ENCODE results near the gene ERBB4. TPM values are rescaled to one million over a fixed set of nuclear protein-coding genes. Genes with fewer than 3 reads are reported as not detected.

ERBB4 gene
- total RNA-seq, 1 donor from 2014 or later: not detected

DNA sequence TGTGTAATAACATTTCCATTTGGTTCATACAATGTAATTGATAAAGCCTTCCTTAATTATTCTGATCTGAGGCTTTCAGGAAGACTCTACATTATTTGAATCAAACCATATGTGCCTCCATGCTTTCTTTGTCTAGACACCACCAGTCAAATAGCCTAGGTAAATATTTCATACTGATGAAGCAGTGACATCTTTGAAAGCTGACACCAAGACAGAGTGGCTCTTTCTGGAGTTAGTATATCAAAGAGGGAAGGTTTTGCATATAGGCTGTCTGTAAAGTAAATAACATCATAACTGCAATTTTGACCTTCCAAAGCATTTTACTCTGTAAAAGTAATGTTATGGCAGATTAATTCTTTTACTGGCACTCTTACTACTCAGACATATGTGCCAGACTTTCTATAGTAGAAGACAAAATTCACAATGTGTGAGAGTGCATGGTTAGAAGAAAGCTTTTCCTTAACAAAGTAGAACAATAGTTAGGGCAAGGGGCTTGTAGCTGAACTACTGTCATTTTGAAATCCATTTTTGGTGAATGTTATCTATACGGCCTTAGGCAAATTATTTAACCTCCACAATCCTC is 177.3 kb downstream of the ERBB4 start:
- intact Hi-C loops (cut with micrococcal nuclease): no loop called here
- Mint-ChIP-seq H3K27ac (no peak overlapping the region), H3K9me3 (no peaks in the 10 kb centered on the region), H3K4me1 (ENCODE audit: low read depth) (no peaks in the 10 kb centered on the region), H3K4me3 (no peak overlapping the region), H3K27me3 (ENCODE audit: insufficient read depth) (no peaks in the 10 kb centered on the region), H3K36me3 (ENCODE audit: low read depth) (no peaks in the 10 kb centered on the region)
- DNase-seq (ENCODE audit: low spot score): no peak

GRCh38 chr2:212360068-212360460 is 178.5 kb downstream of the ERBB4 start:
- no peaks in the 10 kb centered on the region for H3K27me3 Mint-ChIP-seq (ENCODE audit: insufficient read depth)
- intact Hi-C loops (cut with micrococcal nuclease): no loop called here
- H3K27ac Mint-ChIP-seq: no peak overlapping the region
- no peaks in the 10 kb centered on the region for H3K9me3 Mint-ChIP-seq
- no peak for DNase-seq (ENCODE audit: low spot score)
- H3K4me1 Mint-ChIP-seq (ENCODE audit: low read depth): no peaks in the 10 kb centered on the region
- H3K36me3 Mint-ChIP-seq (ENCODE audit: low read depth): no peaks in the 10 kb centered on the region
- H3K4me3 Mint-ChIP-seq: no peak overlapping the region

DNA sequence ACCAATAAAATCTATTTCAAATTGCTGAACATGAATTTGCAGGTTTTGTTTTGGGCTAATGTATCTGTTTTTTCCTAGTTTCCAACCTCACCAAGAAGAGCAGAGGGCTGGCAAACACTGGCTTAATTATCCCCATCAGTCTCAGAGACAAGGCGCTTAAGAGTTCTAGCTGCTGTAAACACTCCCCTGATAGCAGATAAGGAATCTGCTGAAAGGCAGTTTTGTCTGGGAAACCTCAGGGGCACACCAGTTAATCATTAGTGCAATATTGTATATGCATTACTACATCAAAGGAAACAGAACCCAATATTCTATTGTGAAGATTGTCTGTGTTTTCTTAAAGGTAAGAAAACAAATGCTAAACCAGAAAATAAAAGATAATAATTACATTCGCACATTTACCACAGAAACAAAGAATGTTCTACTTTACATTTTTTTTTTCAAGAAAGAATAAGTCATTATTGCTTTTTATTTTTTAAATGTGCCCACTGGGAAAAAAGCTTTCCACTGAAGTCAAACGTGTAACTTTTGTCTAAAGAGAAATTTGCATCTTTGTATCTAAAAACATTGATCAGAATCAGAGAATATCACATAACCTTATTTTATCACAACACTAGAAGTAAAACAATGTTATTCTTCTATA is 179.1 kb downstream of the ERBB4 start:
- no peaks in the 10 kb centered on the region for H3K36me3 Mint-ChIP-seq (ENCODE audit: low read depth)
- no peak for DNase-seq (ENCODE audit: low spot score)
- H3K9me3 Mint-ChIP-seq: no peaks in the 10 kb centered on the region
- H3K27ac Mint-ChIP-seq: no peak overlapping the region
- no peaks in the 10 kb centered on the region for H3K27me3 Mint-ChIP-seq (ENCODE audit: insufficient read depth)
- H3K4me3 Mint-ChIP-seq: no peak overlapping the region
- intact Hi-C loops (cut with micrococcal nuclease): no loop called here
- H3K4me1 Mint-ChIP-seq (ENCODE audit: low read depth): no peaks in the 10 kb centered on the region

- Mint-ChIP-seq H3K9me3 (no peaks in the 10 kb centered on the region), H3K4me1 (ENCODE audit: low read depth) (no peaks in the 10 kb centered on the region), H3K4me3 (no peak overlapping the region), H3K27me3 (ENCODE audit: insufficient read depth) (no peaks in the 10 kb centered on the region), H3K27ac (no peak overlapping the region), H3K36me3 (ENCODE audit: low read depth) (no peaks in the 10 kb centered on the region)
- no peak for DNase-seq (ENCODE audit: low spot score)
- intact Hi-C loops (cut with micrococcal nuclease): no loop called here
These were observed 181.0 kb downstream of the ERBB4 start for GRCh38 chr2:212357606-212358005.

DNA sequence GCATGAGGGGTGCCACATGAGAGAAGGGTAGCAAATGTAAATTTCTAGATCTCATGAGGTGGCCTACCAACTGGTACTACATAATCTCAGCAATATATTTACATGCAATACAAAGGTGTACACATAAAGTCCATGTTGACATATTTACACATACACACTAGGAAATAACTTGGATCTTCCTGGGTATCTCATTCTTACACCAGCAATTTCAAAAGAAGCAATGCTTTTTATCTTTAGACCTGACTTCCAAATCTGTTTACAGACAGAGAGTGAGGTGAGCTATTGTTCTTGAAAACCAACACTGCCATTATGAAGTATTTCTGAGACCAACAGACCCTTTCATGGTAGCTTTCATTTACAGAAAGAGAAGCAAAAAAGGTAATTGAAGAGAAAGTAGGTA is 184.2 kb downstream of the ERBB4 start:
- no peaks in the 10 kb centered on the region for H3K9me3 Mint-ChIP-seq

DNA sequence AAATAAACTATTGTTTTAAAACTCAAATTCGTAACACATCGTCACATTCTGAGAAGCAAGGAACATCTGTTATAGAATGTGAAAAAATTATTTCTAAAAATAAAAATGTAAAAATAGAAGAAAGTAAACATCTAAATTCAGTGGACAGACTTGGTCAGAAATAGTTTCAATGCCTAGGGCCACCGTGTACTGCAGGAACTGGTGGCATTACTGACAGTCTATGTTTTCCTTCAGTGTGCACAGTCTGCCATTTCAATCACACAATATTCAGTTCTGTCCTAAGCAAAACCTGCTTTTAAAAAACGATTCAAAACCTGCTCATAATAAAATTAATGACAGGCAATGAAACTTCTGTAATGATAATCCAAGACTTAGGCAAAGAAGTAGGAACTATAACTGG is 190.1 kb downstream of the ERBB4 start:
- no peak overlapping the region for H3K27ac Mint-ChIP-seq
- intact Hi-C loops (cut with micrococcal nuclease): no loop called here
- no peaks in the 10 kb centered on the region for H3K27me3 Mint-ChIP-seq (ENCODE audit: insufficient read depth)
- no peak overlapping the region for H3K4me3 Mint-ChIP-seq
- no peaks in the 10 kb centered on the region for H3K9me3 Mint-ChIP-seq
- no peaks in the 10 kb centered on the region for H3K4me1 Mint-ChIP-seq (ENCODE audit: low read depth)
- no peaks in the 10 kb centered on the region for H3K36me3 Mint-ChIP-seq (ENCODE audit: low read depth)
- no peak for DNase-seq (ENCODE audit: low spot score)

More for the DNA sequence above, 184.2 kb downstream of the ERBB4 start:
- H3K36me3 Mint-ChIP-seq (ENCODE audit: low read depth): no peaks in the 10 kb centered on the region
- no peak overlapping the region for H3K4me3 Mint-ChIP-seq
- DNase-seq (ENCODE audit: low spot score): no peak
- no peaks in the 10 kb centered on the region for H3K4me1 Mint-ChIP-seq (ENCODE audit: low read depth)
- intact Hi-C loops (cut with micrococcal nuclease): no loop called here
- H3K27me3 Mint-ChIP-seq (ENCODE audit: insufficient read depth): no peaks in the 10 kb centered on the region
- no peak overlapping the region for H3K27ac Mint-ChIP-seq

DNA sequence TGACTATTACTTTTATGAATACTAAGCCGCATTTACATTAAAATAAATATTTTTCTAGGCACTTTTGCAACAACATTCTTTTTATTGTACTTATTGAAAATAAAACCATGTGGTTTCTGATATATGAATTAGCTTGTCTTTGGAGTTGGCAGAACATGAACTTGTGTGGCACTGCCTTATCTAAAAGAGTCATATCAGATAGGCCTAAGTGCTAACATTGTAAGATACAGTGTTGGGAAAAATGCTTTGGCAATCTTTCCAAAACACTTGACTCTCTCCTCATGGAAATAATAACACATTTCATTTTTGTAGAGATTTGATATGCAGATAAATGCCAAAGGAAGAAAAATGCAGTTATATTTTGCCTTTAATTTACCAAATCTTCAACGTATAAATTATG is 191.7 kb downstream of the ERBB4 start:
- no peak for DNase-seq (ENCODE audit: low spot score)
- H3K9me3 Mint-ChIP-seq: no peaks in the 10 kb centered on the region

DNA sequence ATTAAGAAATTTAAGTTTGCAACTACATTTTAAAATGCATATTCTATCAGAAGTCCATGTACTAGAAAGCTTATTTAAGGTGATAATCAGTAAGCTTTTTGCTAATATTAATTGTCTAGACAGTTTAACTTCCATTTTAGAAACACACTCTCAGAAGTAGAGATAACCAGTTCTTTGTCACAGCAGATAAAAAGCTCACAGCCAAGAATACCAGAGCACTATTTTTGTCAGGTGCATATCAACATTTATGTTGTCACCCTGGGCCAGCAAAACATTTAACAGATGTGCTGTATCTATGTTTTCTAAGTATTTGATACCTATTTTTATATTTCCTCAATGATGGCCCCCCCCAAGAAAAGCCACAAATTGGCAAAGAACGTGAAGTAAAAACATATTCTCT is 192.6 kb downstream of the ERBB4 start:
- intact Hi-C loops (cut with micrococcal nuclease): no loop called here

More for the DNA sequence above, 191.7 kb downstream of the ERBB4 start:
- intact Hi-C loops (cut with micrococcal nuclease): no loop called here
- Mint-ChIP-seq H3K27ac (no peak overlapping the region), H3K4me1 (ENCODE audit: low read depth) (no peaks in the 10 kb centered on the region), H3K27me3 (ENCODE audit: insufficient read depth) (no peaks in the 10 kb centered on the region), H3K4me3 (no peak overlapping the region), H3K36me3 (ENCODE audit: low read depth) (no peaks in the 10 kb centered on the region)

DNA sequence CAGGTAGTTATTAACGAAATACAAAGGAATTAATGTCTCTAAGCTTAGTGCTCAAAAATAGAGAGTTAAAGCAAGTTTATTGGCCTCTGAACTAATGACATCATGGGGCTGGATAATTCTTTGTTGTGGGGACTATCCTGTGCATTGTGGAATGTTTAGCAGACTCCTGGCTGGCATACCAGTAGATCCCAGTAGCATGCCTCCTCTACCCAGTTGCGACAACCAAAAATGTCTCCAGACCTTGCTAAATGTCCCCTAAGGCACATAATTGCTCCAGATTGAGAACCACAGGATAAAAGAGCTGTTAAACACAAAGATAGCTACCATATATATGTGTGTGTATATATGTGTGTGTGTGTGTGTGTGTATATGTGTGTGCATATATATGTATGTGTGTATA is 194.5 kb downstream of the ERBB4 start:
- H3K4me1 Mint-ChIP-seq (ENCODE audit: low read depth): no peaks in the 10 kb centered on the region
- intact Hi-C loops (cut with micrococcal nuclease): no loop called here
- no peaks in the 10 kb centered on the region for H3K9me3 Mint-ChIP-seq
- no peak overlapping the region for H3K27ac Mint-ChIP-seq
- H3K36me3 Mint-ChIP-seq (ENCODE audit: low read depth): no peaks in the 10 kb centered on the region
- DNase-seq (ENCODE audit: low spot score): no peak
- H3K27me3 Mint-ChIP-seq (ENCODE audit: insufficient read depth): no peaks in the 10 kb centered on the region
- no peak overlapping the region for H3K4me3 Mint-ChIP-seq

More for the DNA sequence above, 192.6 kb downstream of the ERBB4 start:
- Mint-ChIP-seq H3K9me3 (no peaks in the 10 kb centered on the region), H3K27me3 (ENCODE audit: insufficient read depth) (no peaks in the 10 kb centered on the region), H3K4me1 (ENCODE audit: low read depth) (no peaks in the 10 kb centered on the region), H3K27ac (no peak overlapping the region), H3K4me3 (no peak overlapping the region), H3K36me3 (ENCODE audit: low read depth) (no peaks in the 10 kb centered on the region)
- no peak for DNase-seq (ENCODE audit: low spot score)

- no peak overlapping the region for H3K4me3 Mint-ChIP-seq
- H3K36me3 Mint-ChIP-seq (ENCODE audit: low read depth): no peaks in the 10 kb centered on the region
- no peak for DNase-seq (ENCODE audit: low spot score)
- intact Hi-C loops (cut with micrococcal nuclease): no loop called here
- H3K27me3 Mint-ChIP-seq (ENCODE audit: insufficient read depth): no peaks in the 10 kb centered on the region
- no peaks in the 10 kb centered on the region for H3K9me3 Mint-ChIP-seq
- no peaks in the 10 kb centered on the region for H3K4me1 Mint-ChIP-seq (ENCODE audit: low read depth)
- no peak overlapping the region for H3K27ac Mint-ChIP-seq
These were observed 195.4 kb downstream of the ERBB4 start for GRCh38 chr2:212343167-212343566.

DNA sequence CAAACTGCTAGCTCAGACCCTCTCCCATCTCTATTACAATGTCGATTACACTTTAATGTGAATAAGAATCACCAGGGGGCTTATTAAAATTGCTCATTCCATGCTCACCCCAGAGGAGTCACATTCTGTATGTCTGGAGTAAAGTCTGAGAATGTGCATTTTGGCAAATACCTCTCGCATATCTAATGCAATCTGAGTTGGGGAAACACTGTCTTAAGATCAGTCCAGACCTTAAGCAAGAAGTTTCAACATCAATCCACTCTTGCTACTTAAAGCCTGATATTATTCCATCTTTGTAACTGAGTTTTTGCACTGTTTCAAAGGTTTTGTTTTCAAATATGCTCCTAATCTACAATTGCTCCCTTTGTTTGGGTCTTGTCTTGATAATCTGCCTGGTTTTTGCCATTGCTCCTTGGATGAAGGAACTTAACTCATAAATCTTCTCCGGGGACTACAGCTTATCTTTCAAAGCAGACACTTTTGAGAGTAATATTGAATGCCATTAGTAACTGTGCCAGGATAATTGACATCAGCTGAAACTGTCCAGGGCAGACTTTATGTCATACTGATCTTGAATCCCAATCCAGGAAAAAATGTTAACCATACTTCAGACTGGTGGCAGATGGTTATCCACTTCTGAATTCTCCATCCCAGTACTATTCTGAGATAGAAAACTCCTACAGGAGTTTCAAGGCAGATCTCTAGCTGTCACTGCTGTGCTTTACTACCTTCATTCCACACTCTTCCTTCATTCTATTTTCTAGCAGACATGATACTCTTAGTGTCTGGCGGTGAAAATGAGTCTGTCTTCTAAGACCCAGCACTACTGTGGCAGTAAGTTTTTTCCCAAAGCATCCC is 200.9 kb downstream of the ERBB4 start:
- Mint-ChIP-seq H3K36me3 (ENCODE audit: low read depth) (no peaks in the 10 kb centered on the region), H3K27me3 (ENCODE audit: insufficient read depth) (no peaks in the 10 kb centered on the region), H3K27ac (no peak overlapping the region), H3K9me3 (no peaks in the 10 kb centered on the region), H3K4me1 (ENCODE audit: low read depth) (no peaks in the 10 kb centered on the region), H3K4me3 (no peak overlapping the region)
- no peak for DNase-seq (ENCODE audit: low spot score)
- intact Hi-C loops (cut with micrococcal nuclease): no loop called here

GRCh38 chr2:212337036-212337435 is 201.6 kb downstream of the ERBB4 start:
- DNase-seq (ENCODE audit: low spot score): no peak
- H3K27me3 Mint-ChIP-seq (ENCODE audit: insufficient read depth): no peaks in the 10 kb centered on the region
- no peak overlapping the region for H3K27ac Mint-ChIP-seq
- H3K36me3 Mint-ChIP-seq (ENCODE audit: low read depth): no peaks in the 10 kb centered on the region
- intact Hi-C loops (cut with micrococcal nuclease): no loop called here
- no peak overlapping the region for H3K4me3 Mint-ChIP-seq
- no peaks in the 10 kb centered on the region for H3K4me1 Mint-ChIP-seq (ENCODE audit: low read depth)
- no peaks in the 10 kb centered on the region for H3K9me3 Mint-ChIP-seq

GRCh38 chr2:212330263-212330662 is 208.3 kb downstream of the ERBB4 start:
- no peak overlapping the region for H3K27ac Mint-ChIP-seq
- H3K4me3 Mint-ChIP-seq: no peak overlapping the region

More at GRCh38 chr2:212330263-212330662, 208.3 kb downstream of the ERBB4 start:
- intact Hi-C loops (cut with micrococcal nuclease): no loop called here
- Mint-ChIP-seq H3K27me3 (ENCODE audit: insufficient read depth) (no peaks in the 10 kb centered on the region), H3K36me3 (ENCODE audit: low read depth) (no peaks in the 10 kb centered on the region), H3K4me1 (ENCODE audit: low read depth) (no peaks in the 10 kb centered on the region), H3K9me3 (no peaks in the 10 kb centered on the region)
- no peak for DNase-seq (ENCODE audit: low spot score)

Data from activated T-helper 1 cell treated with anti-CD3 and anti-CD28 coated beads, Interleukin-12 subunit alpha, Interleukin-12 subunit beta, Interleukin-2, Interleukin-4 antibody, amounts not matched to agents 30 ng/mL and 10 ng/mL and 1 ng/mL, durations not matched to agents 14 hours and 24 hours and 36 hours (primary cell).